Measurements from ENCODE around the gene CARMIL1.

The CARMIL1 gene

DNA sequence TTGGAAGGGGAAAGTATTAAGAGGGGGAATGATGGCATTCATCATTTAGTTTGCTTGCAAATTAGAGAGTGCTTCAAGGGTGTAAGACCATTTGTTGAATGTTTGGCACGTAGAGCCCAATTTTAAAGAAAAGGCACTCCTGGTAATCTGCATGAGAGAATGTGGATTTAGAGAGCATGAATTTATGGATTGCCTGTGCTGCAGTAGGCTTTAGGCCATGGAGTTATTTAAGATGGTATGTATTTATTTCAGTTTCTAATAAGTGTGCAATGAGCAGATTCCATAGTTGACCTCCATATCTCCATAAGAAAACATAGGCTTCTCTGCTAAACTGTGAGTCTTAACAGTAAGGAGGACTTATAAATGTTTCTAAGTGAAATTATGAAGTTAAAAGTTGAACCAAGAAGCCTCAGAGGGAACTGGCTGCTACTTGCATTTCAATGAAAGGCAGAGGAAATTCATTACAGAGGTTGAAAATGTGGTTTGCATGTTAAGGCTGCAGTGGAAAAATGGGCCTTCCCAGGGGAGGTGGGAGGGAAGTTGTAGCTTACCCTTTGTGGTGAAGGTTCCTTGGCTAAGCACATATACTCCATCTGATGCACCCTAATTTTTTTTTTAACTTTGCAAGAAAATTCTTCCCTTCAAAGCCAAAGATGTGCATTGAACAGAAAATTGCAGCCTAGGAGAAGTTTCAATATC lies 134.2 kb downstream of the CARMIL1 start:
- no peak for TF ChIP-seq NFRKB (IDR thresholded peaks at IDR 0.05)
- no peak for TF ChIP-seq TARDBP (IDR thresholded peaks at IDR 0.05)
- no peak for TF ChIP-seq ZNF384 (IDR thresholded peaks at IDR 0.05)
- TF ChIP-seq LEF1 (IDR thresholded peaks at IDR 0.05; ENCODE audit: borderline replicate concordance): no peak
- TF ChIP-seq FOXA1 (IDR thresholded peaks at IDR 0.05): no peak
- TF ChIP-seq HDGF (IDR thresholded peaks at IDR 0.05; ENCODE audit: borderline replicate concordance): no peak
- TF ChIP-seq BHLHE40 (IDR thresholded peaks at IDR 0.05; ENCODE audit: borderline replicate concordance): no peak
- TF ChIP-seq SP1 (IDR thresholded peaks at IDR 0.05): no peak
- TF ChIP-seq FOXM1 (IDR thresholded peaks at IDR 0.05; ENCODE audit: borderline replicate concordance): no peak
- TF ChIP-seq, protein P1, sequence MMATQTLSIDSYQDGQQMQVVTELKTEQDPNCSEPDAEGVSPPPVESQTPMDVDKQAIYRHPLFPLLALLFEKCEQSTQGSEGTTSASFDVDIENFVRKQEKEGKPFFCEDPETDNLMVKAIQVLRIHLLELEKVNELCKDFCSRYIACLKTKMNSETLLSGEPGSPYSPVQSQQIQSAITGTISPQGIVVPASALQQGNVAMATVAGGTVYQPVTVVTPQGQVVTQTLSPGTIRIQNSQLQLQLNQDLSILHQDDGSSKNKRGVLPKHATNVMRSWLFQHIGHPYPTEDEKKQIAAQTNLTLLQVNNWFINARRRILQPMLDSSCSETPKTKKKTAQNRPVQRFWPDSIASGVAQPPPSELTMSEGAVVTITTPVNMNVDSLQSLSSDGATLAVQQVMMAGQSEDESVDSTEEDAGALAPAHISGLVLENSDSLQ (IDR thresholded peaks at IDR 0.05): no peak
- no peak for TF ChIP-seq SUZ12 (IDR thresholded peaks at IDR 0.05)
- no peak for TF ChIP-seq CTBP1 (IDR thresholded peaks at IDR 0.05; ENCODE audit: borderline replicate concordance)
- no peak for TF ChIP-seq L3MBTL2 (conservative IDR thresholded peaks at IDR 0.05)
- no peak for TF ChIP-seq FOXK2 (IDR thresholded peaks at IDR 0.05)
- TF ChIP-seq ARNT (IDR thresholded peaks at IDR 0.05): no peak
- ChIA-PET POLR2A (no interaction called here), CTCF (interaction anchor here (0.5 kb wide), 1 partner anchor 134 kb away, joined by 3 read pairs; the partner anchor contains the start of gene CARMIL1)
- no peak for DNase-seq (ENCODE audit: extremely low spot score)

DNA sequence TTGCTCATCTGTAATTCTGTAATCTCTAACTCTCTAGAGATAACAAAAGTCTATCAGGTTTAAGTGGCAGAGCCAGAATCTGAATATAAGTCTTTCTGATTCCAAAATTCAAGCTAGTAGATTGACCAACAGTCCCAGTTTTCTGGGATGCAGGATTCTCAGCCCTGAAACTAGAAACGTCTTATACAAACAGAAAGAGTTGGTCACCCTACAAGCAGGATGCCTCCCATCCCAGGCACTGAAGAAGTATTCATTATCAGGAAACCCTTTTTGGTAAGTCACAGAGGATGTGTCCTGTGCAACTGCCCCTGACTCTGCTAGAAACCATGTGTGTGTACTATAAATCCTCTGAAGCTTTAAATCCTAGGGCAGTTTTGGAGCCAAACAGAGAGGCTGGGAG lies 135.0 kb downstream of the CARMIL1 start:
- no peak for DNase-seq (ENCODE audit: extremely low spot score)
- TF ChIP-seq ARNT (IDR thresholded peaks at IDR 0.05) (no peak), SUZ12 (IDR thresholded peaks at IDR 0.05) (no peak), CTBP1 (IDR thresholded peaks at IDR 0.05; ENCODE audit: borderline replicate concordance) (no peak), L3MBTL2 (conservative IDR thresholded peaks at IDR 0.05) (no peak), ZNF384 (IDR thresholded peaks at IDR 0.05) (no peak), FOXM1 (IDR thresholded peaks at IDR 0.05; ENCODE audit: borderline replicate concordance) (no peak), FOXK2 (IDR thresholded peaks at IDR 0.05) (no peak), NFRKB (IDR thresholded peaks at IDR 0.05) (no peak), TARDBP (IDR thresholded peaks at IDR 0.05) (no peak), LEF1 (IDR thresholded peaks at IDR 0.05; ENCODE audit: borderline replicate concordance) (no peak), BHLHE40 (IDR thresholded peaks at IDR 0.05; ENCODE audit: borderline replicate concordance) (no peak), FOXA1 (IDR thresholded peaks at IDR 0.05) (no peak), ELF4 (IDR thresholded peaks at IDR 0.05) (no peak), SP1 (IDR thresholded peaks at IDR 0.05) (no peak)
- TF ChIP-seq, protein P1 (IDR thresholded peaks at IDR 0.05): no peak
- ChIA-PET POLR2A (no interaction called here), CTCF (no interaction called here)

DNA sequence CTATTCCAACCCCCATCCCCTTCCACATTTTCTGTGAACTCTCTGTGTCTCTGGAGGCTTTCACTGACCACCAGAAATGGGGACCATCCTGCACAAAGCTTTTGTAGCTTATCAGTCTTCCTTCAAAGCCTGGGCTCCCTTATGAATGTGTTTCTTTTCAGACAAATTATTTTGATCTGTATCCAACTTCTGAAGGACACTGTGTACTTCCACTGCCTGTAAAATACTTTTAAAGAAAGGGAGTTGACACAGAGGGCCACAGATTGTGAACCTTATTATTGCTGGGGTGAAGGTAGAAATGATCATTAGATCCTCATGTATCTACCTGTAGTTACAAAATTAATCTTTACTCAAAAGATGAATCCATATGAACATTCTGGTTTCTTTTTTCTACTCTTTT lies 135.6 kb downstream of the CARMIL1 start:
- POLR2A ChIA-PET: no interaction called here
- DNase-seq (ENCODE audit: extremely low spot score): no peak
- CTCF ChIA-PET: no interaction called here
- no peak for TF ChIP-seq HDGF (IDR thresholded peaks at IDR 0.05; ENCODE audit: borderline replicate concordance)
- TF ChIP-seq LEF1 (IDR thresholded peaks at IDR 0.05; ENCODE audit: borderline replicate concordance): no peak
- TF ChIP-seq FOXK2 (IDR thresholded peaks at IDR 0.05): no peak
- no peak for TF ChIP-seq BHLHE40 (IDR thresholded peaks at IDR 0.05; ENCODE audit: borderline replicate concordance)
- no peak for TF ChIP-seq SP1 (IDR thresholded peaks at IDR 0.05)
- TF ChIP-seq TARDBP (IDR thresholded peaks at IDR 0.05): no peak
- TF ChIP-seq ZNF384 (IDR thresholded peaks at IDR 0.05): no peak
- no peak for TF ChIP-seq FOXA1 (IDR thresholded peaks at IDR 0.05)
- TF ChIP-seq ARNT (IDR thresholded peaks at IDR 0.05): no peak
- no peak for TF ChIP-seq ELF4 (IDR thresholded peaks at IDR 0.05)

DNA sequence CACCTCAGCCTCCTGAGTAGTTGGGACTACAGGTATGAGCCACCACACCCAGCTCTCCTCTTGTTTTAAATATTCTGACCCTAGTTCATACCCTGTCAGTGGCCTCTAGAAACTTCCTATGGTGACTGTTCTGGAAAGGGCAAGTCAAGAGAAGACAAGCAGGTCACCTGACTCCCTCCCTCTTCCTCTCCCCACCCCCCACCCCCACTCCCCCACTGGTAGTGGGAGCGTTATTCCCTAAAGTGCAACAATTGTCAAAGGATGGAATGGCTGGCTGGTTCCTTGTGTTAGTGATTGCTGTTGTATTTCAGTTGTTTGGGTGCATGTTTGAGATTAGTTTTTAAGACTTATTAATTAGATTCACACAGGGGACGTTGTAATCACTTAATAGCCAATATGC lies 136.1 kb downstream of the CARMIL1 start:
- POLR2A ChIA-PET: no interaction called here
- CTCF ChIA-PET: no interaction called here
- TF ChIP-seq BHLHE40 (IDR thresholded peaks at IDR 0.05; ENCODE audit: borderline replicate concordance): no peak
- no peak for TF ChIP-seq FOXM1 (IDR thresholded peaks at IDR 0.05; ENCODE audit: borderline replicate concordance)
- no peak for TF ChIP-seq CTBP1 (IDR thresholded peaks at IDR 0.05; ENCODE audit: borderline replicate concordance)
- TF ChIP-seq ARNT (IDR thresholded peaks at IDR 0.05): no peak
- no peak for TF ChIP-seq LEF1 (IDR thresholded peaks at IDR 0.05; ENCODE audit: borderline replicate concordance)
- no peak for TF ChIP-seq FOXA1 (IDR thresholded peaks at IDR 0.05)
- TF ChIP-seq HDGF (IDR thresholded peaks at IDR 0.05; ENCODE audit: borderline replicate concordance): no peak
- no peak for TF ChIP-seq ELF4 (IDR thresholded peaks at IDR 0.05)
- no peak for TF ChIP-seq SUZ12 (IDR thresholded peaks at IDR 0.05)
- no peak for DNase-seq (ENCODE audit: extremely low spot score)

DNA sequence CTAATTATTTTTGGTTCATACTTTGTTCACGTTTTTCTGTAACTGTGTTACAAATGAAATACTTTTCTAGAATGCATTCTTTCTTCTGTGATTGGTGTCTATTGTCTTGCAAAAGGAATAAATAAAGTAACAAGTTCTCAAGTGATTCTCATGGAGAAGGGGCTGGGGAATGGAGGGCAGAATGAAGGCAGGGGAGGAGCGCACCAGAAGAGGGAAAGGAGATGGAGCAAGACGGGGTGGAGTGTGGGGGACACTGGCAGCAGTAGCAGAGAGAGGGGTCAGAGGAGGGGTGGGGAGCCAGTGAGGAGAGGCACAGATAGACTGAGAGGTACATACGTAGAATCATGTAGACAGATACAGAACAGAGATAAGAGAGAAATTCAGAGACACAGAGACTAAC lies 136.5 kb downstream of the CARMIL1 start:
- POLR2A ChIA-PET: no interaction called here

DNA sequence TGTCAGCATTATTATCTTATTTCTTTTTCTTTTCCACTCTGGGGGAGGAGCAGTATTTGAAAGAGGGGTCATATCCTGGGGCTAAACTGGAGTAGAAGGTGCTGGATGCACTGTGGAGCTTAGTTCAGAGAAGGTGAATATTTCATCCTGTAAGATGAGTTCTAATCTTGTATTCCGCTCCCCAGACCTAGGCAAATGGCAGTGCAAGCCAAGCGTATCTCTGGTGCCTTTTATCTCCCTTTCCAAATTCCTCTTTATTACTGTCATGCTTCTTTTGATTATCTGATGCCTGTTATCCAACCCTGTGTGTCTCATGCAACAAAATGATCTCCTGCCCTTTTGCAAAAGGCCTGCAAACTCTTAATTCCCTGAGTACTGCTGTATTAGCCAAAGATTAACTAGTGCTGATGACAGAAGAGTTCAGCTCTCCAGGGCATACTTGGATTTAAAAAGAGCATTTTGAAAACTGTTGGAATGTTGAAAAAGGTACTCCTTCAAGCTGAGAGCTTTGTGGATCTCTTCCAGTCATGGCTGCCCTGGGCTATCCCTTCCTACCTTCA lies 138.0 kb downstream of the CARMIL1 start:
- DNase-seq (ENCODE audit: extremely low spot score): no peak
- CTCF ChIA-PET: no interaction called here
- no peak for TF ChIP-seq L3MBTL2 (conservative IDR thresholded peaks at IDR 0.05)
- TF ChIP-seq FOXK2 (IDR thresholded peaks at IDR 0.05): no peak
- no peak for TF ChIP-seq LEF1 (IDR thresholded peaks at IDR 0.05; ENCODE audit: borderline replicate concordance)
- TF ChIP-seq, protein P1 (IDR thresholded peaks at IDR 0.05): no peak
- no peak for TF ChIP-seq ARNT (IDR thresholded peaks at IDR 0.05)
- TF ChIP-seq HDGF (IDR thresholded peaks at IDR 0.05; ENCODE audit: borderline replicate concordance): no peak
- no peak for TF ChIP-seq BHLHE40 (IDR thresholded peaks at IDR 0.05; ENCODE audit: borderline replicate concordance)
- POLR2A ChIA-PET: no interaction called here

More for the DNA sequence above, 136.5 kb downstream of the CARMIL1 start:
- TF ChIP-seq NFRKB (IDR thresholded peaks at IDR 0.05) (no peak), SP1 (IDR thresholded peaks at IDR 0.05) (no peak), ELF4 (IDR thresholded peaks at IDR 0.05) (no peak), SUZ12 (IDR thresholded peaks at IDR 0.05) (no peak)
- no peak for DNase-seq (ENCODE audit: extremely low spot score)
- CTCF ChIA-PET: no interaction called here

Measured in HEK293T (cell line).